ENCODE measurements around the gene FSD1L.

- TF ChIP-seq ZFP36 (IDR thresholded peaks at IDR 0.05; ENCODE audit: borderline replicate concordance, partially characterized antibody) (no peak), CTCF (IDR thresholded peaks at IDR 0.05) (no peak), CHD4 (IDR thresholded peaks at IDR 0.05; ENCODE audit: borderline replicate concordance) (no peak), CEBPB (IDR thresholded peaks at IDR 0.05) (no peak), CHD2 (IDR thresholded peaks at IDR 0.05; ENCODE audit: low read length, partially characterized antibody) (no peak), POLR2A (IDR thresholded peaks at IDR 0.05; ENCODE audit: low read length) (no peak), NPAS2 (CRISPR knock-in tag; IDR thresholded peaks at IDR 0.05; ENCODE audit: borderline replicate concordance) (no peak), EP300 (IDR thresholded peaks at IDR 0.05) (no peak), HOXA7 (CRISPR knock-in tag; IDR thresholded peaks at IDR 0.05) (no peak), RAD21 (conservative IDR thresholded peaks at IDR 0.05 in 1 of 2, IDR thresholded peaks at IDR 0.05 in 1 of 2) (no peak)
Observed at GRCh38 chr9:105554042-105554441, 106.2 kb downstream of the FSD1L start.
